Measurements from ENCODE around the gene SPATA9. TPM values are rescaled to one million over a fixed set of nuclear protein-coding genes. Genes with fewer than 3 reads are reported as not detected.
"Not testable (repeated sequence)": the region's sequence is repeated elsewhere in the genome, so short reads cannot be mapped to it uniquely, and the experiment has no call there.

Gene SPATA9
- total and polyA plus RNA-seq, 5 donors = 0.11 to 0.59 (median 0.44) TPM

DNA sequence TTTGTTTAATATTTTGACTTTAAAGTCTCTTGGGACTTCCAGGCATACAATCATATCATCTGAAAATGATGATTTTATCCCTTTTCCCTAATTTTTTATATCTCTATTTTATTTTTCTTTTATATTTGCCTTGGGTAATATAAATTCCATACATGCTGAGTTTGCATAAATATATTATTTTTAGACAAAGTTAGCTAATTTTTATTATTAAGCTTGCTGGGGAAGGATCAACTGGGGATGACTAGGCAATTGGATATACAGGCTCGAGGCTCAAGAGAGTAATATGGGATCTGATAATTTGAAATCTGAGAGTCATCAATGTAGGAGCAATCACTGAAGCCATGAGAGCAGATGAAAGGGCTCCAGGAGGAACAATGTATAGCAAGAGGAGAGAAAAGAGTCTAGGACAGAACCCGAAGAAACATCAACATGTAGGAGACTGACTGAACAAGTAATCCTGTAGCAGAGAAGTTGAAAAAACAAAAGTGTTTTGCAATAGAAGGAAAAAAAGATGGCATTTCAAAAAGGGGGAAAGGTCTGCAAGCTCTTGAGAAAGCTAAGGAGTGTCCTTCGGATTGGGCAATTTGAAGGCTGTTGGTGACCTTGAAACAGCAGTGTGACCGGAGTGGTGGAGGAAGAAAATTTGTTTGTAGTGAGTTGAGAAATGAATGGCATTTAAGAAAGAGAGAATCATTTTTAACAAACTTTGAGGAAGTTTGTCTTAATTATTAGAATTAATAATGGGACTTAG, 31.3 kb upstream of the SPATA9 start:
- ATAC-seq = no peak
- H3K9me3 ChIP-seq (ENCODE audit: control insufficient read depth, low read length) = no peaks in the 10 kb centered on the region
- no peak overlapping the region for H3K4me3 ChIP-seq (ENCODE audit: low read length)
- no peak overlapping the region for H3K27ac ChIP-seq (ENCODE audit: low read length)
- no peak for DNase-seq
- WGBS = 91% methylated on average over 4 of the region's 4 CpGs
- intact Hi-C loops (cut with DNase I) = no loop called here
- no peaks in the 10 kb centered on the region for H3K27me3 ChIP-seq (ENCODE audit: control insufficient read depth, insufficient read depth)
- H3K4me1 ChIP-seq (ENCODE audit: control insufficient read depth, insufficient read depth, low read length) = peaks cover 6% of the 10 kb centered on the region

GRCh38 chr5:95713246-95713645, 30.5 kb upstream of the SPATA9 start:
- intact Hi-C loops (cut with DNase I); H3K27me3 ChIP-seq (ENCODE audit: control insufficient read depth, insufficient read depth); ATAC-seq: not testable (repeated sequence)

DNA sequence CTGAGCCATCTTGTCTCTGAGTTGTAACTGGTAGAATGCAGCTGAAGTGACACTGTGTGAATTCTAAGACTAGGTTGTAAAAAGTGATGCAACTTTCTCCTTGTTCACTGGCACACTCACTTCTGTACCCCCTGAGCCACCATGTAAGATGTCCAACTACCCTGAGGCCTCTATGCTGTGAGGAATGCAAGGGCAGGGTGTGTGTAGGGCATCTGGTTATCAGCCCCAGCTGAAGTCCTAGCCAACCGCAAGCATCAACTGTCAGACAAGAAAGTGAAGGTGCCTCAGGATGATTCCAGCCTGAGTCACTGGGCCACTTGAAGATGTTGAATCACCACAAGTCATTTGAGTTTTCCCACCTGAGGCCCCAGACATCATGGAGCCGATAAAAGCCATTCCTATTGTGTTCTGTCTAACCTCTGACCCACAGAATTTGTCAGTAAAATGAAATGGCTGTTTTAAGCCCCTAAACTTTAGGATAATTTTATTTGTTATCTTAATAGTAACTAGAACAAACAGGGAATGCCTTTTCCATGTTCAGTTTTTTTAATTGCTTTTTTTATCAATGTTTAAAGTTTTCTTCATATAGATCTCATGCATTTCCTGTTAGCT, 29.7 kb upstream of the SPATA9 start:
- no peak for DNase-seq
- Histone ChIP-seq H3K4me3 (ENCODE audit: low read length) (no peak overlapping the region), H3K9me3 (ENCODE audit: control insufficient read depth, low read length) (no peaks in the 10 kb centered on the region), H3K27ac (ENCODE audit: low read length) (no peak overlapping the region), H3K27me3 (ENCODE audit: control insufficient read depth, insufficient read depth) (no peaks in the 10 kb centered on the region), H3K4me1 (ENCODE audit: control insufficient read depth, insufficient read depth, low read length) (peaks cover 6% of the 10 kb centered on the region)
- intact Hi-C loops (cut with DNase I) = no loop called here
- peak; percentile 31 to 55 for ATAC-seq
- WGBS = 54% methylated on average over 2 of the region's 2 CpGs

More at GRCh38 chr5:95713246-95713645, 30.5 kb upstream of the SPATA9 start:
- 93% methylated on average over 4 of the region's 5 CpGs for WGBS
- not testable (repeated sequence) for H3K4me1 ChIP-seq (ENCODE audit: control insufficient read depth, insufficient read depth, low read length); H3K27ac ChIP-seq (ENCODE audit: low read length); H3K4me3 ChIP-seq (ENCODE audit: low read length); H3K9me3 ChIP-seq (ENCODE audit: control insufficient read depth, low read length); DNase-seq

- no peak overlapping the region for H3K27ac ChIP-seq (ENCODE audit: low read length)
These were observed 28.9 kb upstream of the SPATA9 start for GRCh38 chr5:95711501-95712346.

GRCh38 chr5:95710651-95711500, 28.1 kb upstream of the SPATA9 start:
- intact Hi-C loops (cut with DNase I); H3K4me1 ChIP-seq (ENCODE audit: control insufficient read depth, insufficient read depth, low read length); H3K27me3 ChIP-seq (ENCODE audit: control insufficient read depth, insufficient read depth); H3K9me3 ChIP-seq (ENCODE audit: control insufficient read depth, low read length); ATAC-seq: not testable (repeated sequence)
- 28% methylated on average over 23 of the region's 23 CpGs for WGBS
- Histone ChIP-seq H3K4me3 (ENCODE audit: low read length) (peak overlapping the region; percentile 31), H3K27ac (ENCODE audit: low read length) (peak overlapping the region; percentile 53)
- DNase-seq = peak; percentile 40 to 67 (median 62)

More at GRCh38 chr5:95711501-95712346, 28.9 kb upstream of the SPATA9 start:
- intact Hi-C loops (cut with DNase I) = no loop called here
- H3K27me3 ChIP-seq (ENCODE audit: control insufficient read depth, insufficient read depth) = no peaks in the 10 kb centered on the region
- H3K4me1 ChIP-seq (ENCODE audit: control insufficient read depth, insufficient read depth, low read length) = peaks cover 6% of the 10 kb centered on the region
- WGBS = 89% methylated on average over 27 of the region's 27 CpGs
- H3K4me3 ChIP-seq (ENCODE audit: low read length) = no peak overlapping the region
- no peaks in the 10 kb centered on the region for H3K9me3 ChIP-seq (ENCODE audit: control insufficient read depth, low read length)
- ATAC-seq = no peak
- peak in 1 of 3 donors; percentile 28 for DNase-seq

DNA sequence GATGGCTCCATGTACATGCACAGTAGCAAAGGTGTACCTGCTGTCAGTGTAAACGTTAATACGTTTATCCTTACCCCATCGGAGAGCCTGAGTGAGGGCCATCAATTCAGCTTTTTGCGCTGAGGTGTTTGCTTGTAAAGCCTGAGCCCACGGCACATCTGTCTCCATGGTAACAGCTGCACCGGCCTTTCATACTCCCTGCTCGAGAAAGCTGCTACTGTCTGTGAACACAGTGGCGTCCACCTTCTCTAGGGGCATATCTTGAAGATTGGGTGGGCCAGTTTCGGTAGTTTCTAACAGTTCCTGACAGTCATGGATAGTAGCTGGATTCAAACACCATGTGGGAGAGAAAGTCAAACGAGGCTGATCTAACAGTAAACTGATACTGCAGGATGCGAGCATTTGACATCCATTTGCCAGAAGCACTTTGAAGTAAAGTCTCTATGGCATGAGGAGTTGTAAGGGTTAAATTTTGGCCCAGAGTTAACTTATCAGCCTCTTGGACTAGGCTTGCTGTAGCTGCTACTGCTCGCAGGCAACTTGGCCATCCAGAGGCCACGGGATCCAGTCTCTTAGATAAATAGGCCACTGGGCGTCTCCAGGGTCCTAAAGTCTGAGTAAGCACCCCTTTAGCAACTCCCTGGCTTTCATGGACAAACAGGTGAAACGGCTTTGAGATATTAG, 27.3 kb upstream of the SPATA9 start:
- Histone ChIP-seq H3K9me3 (ENCODE audit: control insufficient read depth, low read length) (no peaks in the 10 kb centered on the region), H3K4me3 (ENCODE audit: low read length) (no peak overlapping the region), H3K27me3 (ENCODE audit: control insufficient read depth, insufficient read depth) (no peaks in the 10 kb centered on the region), H3K27ac (ENCODE audit: low read length) (no peak overlapping the region), H3K4me1 (ENCODE audit: control insufficient read depth, insufficient read depth, low read length) (peaks cover 6% of the 10 kb centered on the region)
- DNase-seq (peak; percentile 59 to 87 (median 80)), ATAC-seq (peak; percentile 59 to 61)
- intact Hi-C loops (cut with DNase I) = no loop called here
- WGBS = 55% methylated on average over 15 of the region's 15 CpGs

DNA sequence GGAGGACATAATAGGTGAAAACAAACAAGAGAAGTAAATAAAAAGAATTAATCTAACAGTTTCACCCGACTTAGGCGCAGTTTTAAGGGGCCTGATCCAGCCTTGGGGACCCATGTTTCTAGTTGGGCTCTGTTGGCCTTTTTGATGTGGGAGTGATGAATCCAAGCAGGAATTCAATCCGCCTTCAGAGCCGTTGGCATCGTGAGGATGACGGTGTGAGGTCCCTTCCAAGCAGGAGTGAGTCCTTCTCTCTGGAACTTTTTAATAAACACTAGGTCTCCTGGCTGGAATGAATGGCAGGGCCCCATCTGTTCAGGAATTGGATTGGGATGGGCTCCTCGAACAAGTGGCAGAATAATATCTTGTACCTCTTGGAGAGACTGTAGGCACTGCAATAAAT, 26.1 kb upstream of the SPATA9 start:
- Histone ChIP-seq H3K4me3 (ENCODE audit: low read length) (no peak overlapping the region), H3K27me3 (ENCODE audit: control insufficient read depth, insufficient read depth) (no peaks in the 10 kb centered on the region), H3K4me1 (ENCODE audit: control insufficient read depth, insufficient read depth, low read length) (peaks cover 6% of the 10 kb centered on the region), H3K9me3 (ENCODE audit: control insufficient read depth, low read length) (no peaks in the 10 kb centered on the region), H3K27ac (ENCODE audit: low read length) (no peak overlapping the region)
- WGBS = 92% methylated on average over 7 of the region's 7 CpGs
- ATAC-seq = no peak
- DNase-seq = no peak
- intact Hi-C loops (cut with DNase I) = no loop called here

DNA sequence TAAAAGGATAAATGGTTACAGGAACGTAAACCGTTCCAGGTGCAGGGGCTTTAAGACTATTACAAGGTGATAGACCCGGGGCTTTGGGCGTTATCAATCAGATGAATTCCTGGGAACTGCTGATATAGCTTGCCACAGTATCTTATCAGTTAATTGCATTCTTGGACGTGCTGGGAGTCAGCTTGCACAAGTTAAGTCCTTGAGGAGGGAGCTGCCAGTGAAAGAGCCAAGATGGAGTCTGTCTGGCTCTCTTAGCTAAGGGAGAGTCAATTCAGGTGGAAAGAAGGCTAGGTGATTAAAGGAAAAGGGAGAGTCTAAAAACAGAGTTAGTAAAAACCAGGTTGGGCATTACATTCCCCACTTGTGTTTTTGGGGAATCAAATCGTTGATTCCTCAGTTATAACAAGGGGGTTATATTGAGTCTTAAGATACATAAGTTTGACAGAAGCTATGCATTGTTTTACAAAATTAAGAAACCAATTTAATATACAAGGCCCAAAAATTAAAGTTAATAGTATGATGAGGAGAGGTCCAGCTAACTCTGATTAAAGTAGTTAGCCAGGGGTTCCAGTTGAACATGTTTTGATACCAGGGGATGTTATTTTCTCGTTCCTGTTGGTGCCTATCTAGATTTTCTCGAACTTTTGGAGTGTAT, 24.9 kb upstream of the SPATA9 start:
- H3K27me3 ChIP-seq (ENCODE audit: control insufficient read depth, insufficient read depth); H3K4me3 ChIP-seq (ENCODE audit: low read length); H3K4me1 ChIP-seq (ENCODE audit: control insufficient read depth, insufficient read depth, low read length); H3K27ac ChIP-seq (ENCODE audit: low read length); ATAC-seq; DNase-seq; intact Hi-C loops (cut with DNase I); H3K9me3 ChIP-seq (ENCODE audit: control insufficient read depth, low read length): not testable (repeated sequence)
- 62% methylated on average over 8 of the region's 8 CpGs for WGBS

DNA sequence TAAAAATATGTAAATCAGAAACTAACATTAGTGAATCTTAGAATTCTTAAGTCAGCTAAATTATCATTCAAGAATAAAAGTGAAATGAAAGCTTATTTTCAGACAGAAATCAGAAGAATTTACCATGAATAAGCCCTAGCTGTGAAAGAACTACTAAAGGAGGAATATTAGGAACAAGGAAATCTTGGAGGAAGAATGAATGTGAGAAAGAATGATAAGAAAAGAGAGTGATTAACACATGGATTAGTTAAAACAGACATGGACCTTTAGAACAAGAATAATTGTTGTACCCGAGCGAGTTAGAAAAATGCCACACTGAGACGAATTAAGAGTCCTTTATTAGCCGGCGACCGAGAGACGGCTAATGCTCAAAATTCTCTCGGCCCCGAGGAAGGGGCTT, 24.3 kb upstream of the SPATA9 start:
- Histone ChIP-seq H3K4me3 (ENCODE audit: low read length) (no peak overlapping the region), H3K27me3 (ENCODE audit: control insufficient read depth, insufficient read depth) (no peaks in the 10 kb centered on the region), H3K4me1 (ENCODE audit: control insufficient read depth, insufficient read depth, low read length) (peaks cover 3% of the 10 kb centered on the region), H3K27ac (ENCODE audit: low read length) (no peak overlapping the region), H3K9me3 (ENCODE audit: control insufficient read depth, low read length) (no peaks in the 10 kb centered on the region)
- intact Hi-C loops (cut with DNase I) = no loop called here
- DNase-seq (no peak), ATAC-seq (no peak)
- WGBS = 82% methylated on average over 9 of the region's 9 CpGs

DNA sequence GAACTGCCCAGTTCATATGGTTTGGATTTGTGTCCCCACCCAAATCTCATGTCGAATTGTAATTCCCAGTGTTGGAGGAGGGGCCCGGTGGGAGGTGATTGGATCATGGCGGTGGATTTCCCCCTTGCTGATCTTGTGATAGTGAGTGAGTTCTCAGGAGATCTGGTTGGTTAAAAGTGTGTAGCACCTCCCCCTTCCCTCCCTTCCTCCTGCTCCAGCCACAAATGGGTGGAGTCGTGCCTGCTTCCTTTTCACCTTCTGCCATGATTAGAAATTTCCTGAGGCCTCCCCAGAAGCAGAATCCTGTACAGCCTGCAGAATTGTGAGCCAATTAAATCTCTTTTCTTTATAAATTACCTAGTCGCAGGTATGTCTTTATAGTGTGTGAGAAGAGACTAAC, 23.4 kb upstream of the SPATA9 start:
- DNase-seq; H3K9me3 ChIP-seq (ENCODE audit: control insufficient read depth, low read length); ATAC-seq; H3K27ac ChIP-seq (ENCODE audit: low read length); H3K4me3 ChIP-seq (ENCODE audit: low read length); H3K27me3 ChIP-seq (ENCODE audit: control insufficient read depth, insufficient read depth); intact Hi-C loops (cut with DNase I); H3K4me1 ChIP-seq (ENCODE audit: control insufficient read depth, insufficient read depth, low read length): not testable (repeated sequence)
- 93% methylated on average over 4 of the region's 5 CpGs for WGBS

All from right cardiac atrium (tissue), 5 donors.